Pancreas (tissue), 10 donors: ENCODE measurements around the gene USF2. TPM values are rescaled to one million over a fixed set of nuclear protein-coding genes. Genes with fewer than 3 reads are reported as not detected.

Experiments used
- ATAC-seq, 4 donors: fragments of 200-7000 bp; cut with Tn5 transposase; one replicate each; pipeline versions ENCODE4 v1.8.0 to v1.9.1; 2020; ENCODE audit warnings: mild to moderate bottlenecking in 4 of 4, moderate library complexity in 4 of 4
- DNase-seq, 6 donors: peaks; one replicate each; pipeline ENCODE4 v3.0.0-alpha.2; 2020
- FAIRE-seq: peaks from 2 replicates; lab custom pipeline; 2012; peaks lifted over from hg19 to GRCh38; lab: Jason Lieb, UNC
- H3K27ac ChIP-seq, 4 donors: fragments of 200-600 bp; sonication (generic); 1 replicate in 3 of 4; 2 replicates in 1 of 4; pipeline versions ENCODE4 v1.5.0 to v1.8.0; 2020
- H3K27me3 ChIP-seq, 4 donors: fragments of 200-600 bp; one replicate each; pipeline ENCODE4 v1.8.0; 2021
- H3K36me3 ChIP-seq, 3 donors: fragments of 200-600 bp; sonication (generic) in 1 of 3; one replicate each; pipeline versions ENCODE4 v1.5.0 to v1.8.0; 2020 to 2021
- H3K4me1 ChIP-seq, 3 donors: fragments of 200-600 bp; one replicate each; pipeline ENCODE4 v1.8.0; 2021
- H3K4me3 ChIP-seq, 4 donors: fragments of 200-600 bp; sonication (generic) in 2 of 4; one replicate each; pipeline versions ENCODE4 v1.5.0 to v1.8.0; 2020 to 2021
- H3K9me3 ChIP-seq, 4 donors: fragments of 200-600 bp; one replicate each; pipeline ENCODE4 v1.8.0; 2021
- CTCF ChIP-seq, 4 donors: fragments of 200-600 bp; sonication (generic) in 3 of 4; IDR thresholded peaks; one replicate each; pipeline versions ENCODE4 v1.5.0 to v1.8.0; 2021; ENCODE audit warnings: antibody characterized with exemption in 4 of 4
- WGBS, 2 donors: extraction: QIAGEN DNeasy Blood & Tissue Kit; methylation state at CpG; one replicate each; pipeline ENCODE4 v1.1.7; 2013; 5-methylcytosine and 5-hydroxymethylcytosine counted together
- intact Hi-C, 3 donors: fragments of 100-400 bp; cut with DNase I; formaldehyde crosslinking; loops; one replicate each; pipeline versions ENCODE4 v1.11.1 to v1.14.2; 2022
- polyA plus RNA-seq, 2 donors: library from polyadenylated mRNA; stranded (reverse); fragments of 200-250 nt; gene quantifications; one replicate each; pipeline ENCODE4 v1.2.3, GENCODE V29; 2013
- total RNA-seq, 6 donors: library from RNA; stranded (reverse); fragmentation: NEBNext Ultra II Directional in 4 of 6; extraction: Animal tissue kit (Norgen Biotek cat#: 25700) in 4 of 6; gene quantifications; one replicate each; pipeline versions ENCODE4 v1.2.1 to v1.2.4, GENCODE V29; 2021 to 2023
- donor health status: healthy with polysubstance abuse.
- donor health status: DM: no; HTN: no; CAD: no; lungs with moderate emphysema.
- donor health status: DM: no; HTN: no; CAD: no.
- donor health status: control.
- donor health status: control.
- donor health status: Bipolar disorder and iron deficiency.
- donor health status: DM: yes; HTN: yes; CAD: no.
- donor health status: DM: no; HTN: no; CAD: no.
- donor health status: DM: no; HTN: no; CAD: no.
- donor health status: DM: yes; HTN: yes; CAD: no.

The USF2 gene
- total and polyA plus RNA-seq, 8 donors = 46.4 to 112 (median 60.6) TPM

- peak in 3 of 4 donors; percentile 2 to 8 (median 5) for ATAC-seq
- WGBS, 2 donors = 1% methylated on average over 39 of the region's 39 CpGs
- TF ChIP-seq CTCF (IDR thresholded peaks at IDR 0.05) = no peak
- H3K9me3 ChIP-seq = no peaks in the 10 kb centered on the region
- H3K27me3 ChIP-seq = no peaks in the 10 kb centered on the region
- intact Hi-C loops = no loop called here
- no peak for FAIRE-seq
- H3K4me1 ChIP-seq = peaks cover 0 to 12% (median 4%) of the 10 kb centered on the region in 3 donors
- peak overlapping the region; percentile 98 to 100 (median 99) for H3K27ac ChIP-seq
- DNase-seq = peak in 2 of 6 donors; percentile 51 to 71
- H3K36me3 ChIP-seq = peaks cover 0 to 8% (median 3%) of the 10 kb centered on the region in 3 donors
- peak overlapping the region; percentile 72 to 95 (median 75) for H3K4me3 ChIP-seq
Measured at GRCh38 chr19:35249146-35249847, 19.5 kb upstream of the USF2 start.

GRCh38 chr19:35249848-35250711, 18.7 kb upstream of the USF2 start:
- intact Hi-C loops = no loop called here
- TF ChIP-seq CTCF (IDR thresholded peaks at IDR 0.05) = no peak
- Histone ChIP-seq H3K27me3 (no peaks in the 10 kb centered on the region), H3K4me3 (peak overlapping the region; percentile 72 to 95 (median 75)), H3K9me3 (no peaks in the 10 kb centered on the region), H3K27ac (peak overlapping the region in 2 of 4 donors; percentile 98 to 99), H3K36me3 (peaks cover 3 to 15% (median 10%) of the 10 kb centered on the region in 3 donors), H3K4me1 (peaks cover 0 to 13% (median 4%) of the 10 kb centered on the region in 3 donors)
- WGBS, 2 donors = 45 to 62% methylated on average over 34 of the region's 34 CpGs
- DNase-seq (peak in 2 of 6 donors; percentile 24 to 64), ATAC-seq (no peak), FAIRE-seq (no peak)

GRCh38 chr19:35251456-35251855, 17.3 kb upstream of the USF2 start:
- intact Hi-C loops = no loop called here
- ATAC-seq = no peak
- Histone ChIP-seq H3K4me1 (peaks cover 4 to 22% (median 4%) of the 10 kb centered on the region in 3 donors), H3K27ac (no peak overlapping the region), H3K4me3 (no peak overlapping the region), H3K36me3 (peaks cover 3 to 17% (median 10%) of the 10 kb centered on the region in 3 donors), H3K9me3 (no peaks in the 10 kb centered on the region), H3K27me3 (no peaks in the 10 kb centered on the region)
- DNase-seq = no peak
- FAIRE-seq = no peak
- WGBS, 2 donors = 90 to 96% methylated on average over 2 of the region's 2 CpGs
- no peak for TF ChIP-seq CTCF (IDR thresholded peaks at IDR 0.05)

- no peaks in the 10 kb centered on the region for H3K27me3 ChIP-seq
- ATAC-seq (no peak), DNase-seq (peak in 1 of 6 donors; percentile 42), FAIRE-seq (no peak)
- H3K9me3 ChIP-seq = no peaks in the 10 kb centered on the region
- intact Hi-C loops = no loop called here
- TF ChIP-seq CTCF (IDR thresholded peaks at IDR 0.05) = no peak
- no peak overlapping the region for H3K27ac ChIP-seq
- 85 to 86% methylated on average over 9 of the region's 9 CpGs for WGBS, 2 donors
- peaks cover 0 to 15% (median 4%) of the 10 kb centered on the region in 3 donors for H3K4me1 ChIP-seq
- peaks cover 3 to 17% (median 10%) of the 10 kb centered on the region in 3 donors for H3K36me3 ChIP-seq
- H3K4me3 ChIP-seq = no peak overlapping the region
Measured at GRCh38 chr19:35253316-35254286, 15.2 kb upstream of the USF2 start.
